ENCODE measurements around the gene OTOS. TPM values are rescaled to one million over a fixed set of nuclear protein-coding genes. Genes with fewer than 3 reads are reported as not detected.

OTOS gene
- total RNA-seq, 1 experiment from 2014 or later: not detected

DNA sequence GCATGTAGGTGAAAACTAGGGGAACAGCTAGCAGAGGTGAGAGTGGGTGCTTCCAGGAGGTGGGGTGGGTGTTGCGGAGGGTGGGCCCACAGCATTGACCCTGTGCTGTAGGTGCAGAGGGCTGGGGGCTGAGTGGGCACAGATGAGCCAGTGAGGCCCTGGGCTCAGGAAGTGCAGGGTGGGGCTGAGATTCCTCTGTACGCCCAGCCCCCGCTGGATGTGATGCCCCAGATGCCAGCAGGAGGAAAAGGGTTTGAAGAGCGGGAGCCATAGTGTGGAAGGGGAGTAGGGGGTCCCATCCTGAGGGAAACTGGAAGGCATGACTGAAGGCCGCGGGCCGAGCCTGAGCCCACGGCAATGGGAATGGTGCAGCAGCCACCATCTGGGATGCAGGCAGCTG is 14.1 kb upstream of the OTOS start:
- DNase-seq (ENCODE audit: low read depth, low spot score) (no peak), ATAC-seq (no peak)
- H3K27ac ChIP-seq (ENCODE audit: low read length): no peak overlapping the region
- no peaks in the 10 kb centered on the region for H3K36me3 ChIP-seq (ENCODE audit: control insufficient read depth, insufficient read depth, low read length)
- ChIA-PET CTCF (no interaction called here), POLR2A (no interaction called here)
- H3K4me3 ChIP-seq (ENCODE audit: low read depth in 2 of 2, low read length in 2 of 2): no peak overlapping the region
- H3K9me3 ChIP-seq (ENCODE audit: control insufficient read depth, insufficient read depth, low read depth, low read length): no peaks in the 10 kb centered on the region
- H3K27me3 ChIP-seq (ENCODE audit: control insufficient read depth, insufficient read depth, low read length): peaks cover 8% of the 10 kb centered on the region
- intact Hi-C loops (cut with micrococcal nuclease; ENCODE audit: unreplicated experiment) (loop anchor here (5.0 kb wide), 1 partner anchor 283 kb away; the partner anchor contains the start of gene GPC1), in situ Hi-C loops (cut with HindIII; ENCODE audit: low pct_unique_long_range_greater_than_20kb, low sequenced_read_pairs) (no loop called here)
- H3K4me1 ChIP-seq (ENCODE audit: control insufficient read depth, insufficient read depth, low read length): no peaks in the 10 kb centered on the region; the same call in 1 of the 2 replicates
- TF ChIP-seq TCF7L2 (IDR thresholded peaks at IDR 0.05; ENCODE audit: low read depth, low read length) (no peak), REST (IDR thresholded peaks at IDR 0.05; ENCODE audit: insufficient read depth in 1 of 2, low read depth in 2 of 2, low read length in 1 of 2) (no peak)
- BruUV-seq (replicated peaks): no TSS peak

- CTCF ChIA-PET: no interaction called here
- no peak for DNase-seq (ENCODE audit: low read depth, low spot score)
- in situ Hi-C loops (cut with HindIII; ENCODE audit: low pct_unique_long_range_greater_than_20kb, low sequenced_read_pairs): no loop called here
Observed at GRCh38 chr2:240153418-240153817, 13.0 kb upstream of the OTOS start.

More at GRCh38 chr2:240153418-240153817, 13.0 kb upstream of the OTOS start:
- Histone ChIP-seq H3K4me3 (ENCODE audit: low read depth in 2 of 2, low read length in 2 of 2) (no peak overlapping the region), H3K4me1 (ENCODE audit: control insufficient read depth, insufficient read depth, low read length) (no peaks in the 10 kb centered on the region; the same call in 1 of the 2 replicates), H3K9me3 (ENCODE audit: control insufficient read depth, insufficient read depth, low read depth, low read length) (no peaks in the 10 kb centered on the region), H3K36me3 (ENCODE audit: control insufficient read depth, insufficient read depth, low read length) (no peaks in the 10 kb centered on the region), H3K27me3 (ENCODE audit: control insufficient read depth, insufficient read depth, low read length) (peaks cover 8% of the 10 kb centered on the region), H3K27ac (ENCODE audit: low read length) (no peak overlapping the region)
- intact Hi-C loops (cut with micrococcal nuclease; ENCODE audit: unreplicated experiment): loop anchor here (5.0 kb wide), 1 partner anchor 284 kb away; the partner anchor contains the start of gene GPC1
- ATAC-seq: no peak
- BruUV-seq (replicated peaks): no TSS peak
- POLR2A ChIA-PET: no interaction called here
- TF ChIP-seq CTCF (IDR thresholded peaks at IDR 0.05) (no peak), POLR2AphosphoS5 (IDR thresholded peaks at IDR 0.05; ENCODE audit: low read depth, low read length) (no peak), REST (IDR thresholded peaks at IDR 0.05; ENCODE audit: insufficient read depth in 1 of 2, low read depth in 2 of 2, low read length in 1 of 2) (no peak), TCF7L2 (IDR thresholded peaks at IDR 0.05; ENCODE audit: low read depth, low read length) (no peak)
